Measurements from ENCODE around the gene POLR3H.
A peak's percentile ranks its signal among the peaks of the same experiment; 100 is the strongest.
"Not testable (repeated sequence)": the region's sequence is repeated elsewhere in the genome, so short reads cannot be mapped to it uniquely, and the experiment has no call there.

POLR3H gene

DNA sequence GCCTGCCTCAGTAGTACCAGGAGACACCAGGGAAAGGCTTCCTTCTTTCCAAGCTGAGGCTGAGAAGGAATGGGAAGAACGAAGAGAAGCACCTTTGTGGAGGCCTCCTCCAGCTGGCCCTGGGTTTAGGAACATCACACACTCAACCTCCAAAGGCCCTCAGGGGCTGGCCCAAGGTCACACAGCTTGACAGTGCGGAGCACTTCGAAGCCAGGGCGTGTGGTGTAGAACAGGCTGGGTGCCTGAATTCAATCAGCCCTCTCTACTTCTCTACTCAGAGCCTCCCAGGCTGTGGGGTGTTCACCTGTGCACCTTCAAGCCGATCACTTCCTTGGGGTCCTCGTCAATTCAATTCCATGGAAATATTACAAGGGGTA lies 15.8 kb upstream of the POLR3H start:
- H3K4me1 Mint-ChIP-seq (ENCODE audit: low read depth in 2 of 2), result no peaks in the 10 kb centered on the region

DNA sequence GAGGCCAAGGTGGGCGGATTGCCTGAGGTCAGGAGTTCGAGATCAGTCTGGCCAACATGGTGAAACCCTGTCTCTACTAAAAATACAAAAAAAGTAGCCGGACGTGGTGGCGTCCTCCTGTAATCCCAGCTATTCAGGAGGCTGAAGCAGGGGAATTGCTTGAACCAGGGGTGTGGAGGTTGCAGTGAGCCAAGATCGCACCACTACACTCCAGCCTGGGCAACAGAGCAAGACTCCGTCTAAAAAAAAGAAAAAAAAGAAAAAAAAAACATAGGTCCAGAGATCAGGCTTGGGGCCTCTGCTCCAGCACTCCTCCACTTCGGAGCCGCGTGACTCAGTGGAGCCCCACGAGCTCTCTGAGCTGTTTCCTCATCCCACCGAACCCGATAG lies 14.0 kb upstream of the POLR3H start:
- not testable (repeated sequence) for H3K9me3 Mint-ChIP-seq; H3K27ac Mint-ChIP-seq; H3K36me3 Mint-ChIP-seq (ENCODE audit: insufficient read depth); H3K4me1 Mint-ChIP-seq (ENCODE audit: low read depth in 2 of 2); DNase-seq; H3K4me3 Mint-ChIP-seq; ATAC-seq (replicated peaks)
- peaks cover 23 to 86% of the 10 kb centered on the region in 2 donors for H3K27me3 Mint-ChIP-seq

More for the DNA sequence above, 15.8 kb upstream of the POLR3H start:
- no peak overlapping the region for H3K27ac Mint-ChIP-seq
- H3K4me3 Mint-ChIP-seq, result no peak overlapping the region
- ATAC-seq (replicated peaks) (no peak), DNase-seq (no peak)
- H3K9me3 Mint-ChIP-seq, result no peaks in the 10 kb centered on the region
- H3K36me3 Mint-ChIP-seq (ENCODE audit: insufficient read depth), result no peaks in the 10 kb centered on the region
- peaks cover 23 to 75% of the 10 kb centered on the region in 2 donors for H3K27me3 Mint-ChIP-seq

DNA sequence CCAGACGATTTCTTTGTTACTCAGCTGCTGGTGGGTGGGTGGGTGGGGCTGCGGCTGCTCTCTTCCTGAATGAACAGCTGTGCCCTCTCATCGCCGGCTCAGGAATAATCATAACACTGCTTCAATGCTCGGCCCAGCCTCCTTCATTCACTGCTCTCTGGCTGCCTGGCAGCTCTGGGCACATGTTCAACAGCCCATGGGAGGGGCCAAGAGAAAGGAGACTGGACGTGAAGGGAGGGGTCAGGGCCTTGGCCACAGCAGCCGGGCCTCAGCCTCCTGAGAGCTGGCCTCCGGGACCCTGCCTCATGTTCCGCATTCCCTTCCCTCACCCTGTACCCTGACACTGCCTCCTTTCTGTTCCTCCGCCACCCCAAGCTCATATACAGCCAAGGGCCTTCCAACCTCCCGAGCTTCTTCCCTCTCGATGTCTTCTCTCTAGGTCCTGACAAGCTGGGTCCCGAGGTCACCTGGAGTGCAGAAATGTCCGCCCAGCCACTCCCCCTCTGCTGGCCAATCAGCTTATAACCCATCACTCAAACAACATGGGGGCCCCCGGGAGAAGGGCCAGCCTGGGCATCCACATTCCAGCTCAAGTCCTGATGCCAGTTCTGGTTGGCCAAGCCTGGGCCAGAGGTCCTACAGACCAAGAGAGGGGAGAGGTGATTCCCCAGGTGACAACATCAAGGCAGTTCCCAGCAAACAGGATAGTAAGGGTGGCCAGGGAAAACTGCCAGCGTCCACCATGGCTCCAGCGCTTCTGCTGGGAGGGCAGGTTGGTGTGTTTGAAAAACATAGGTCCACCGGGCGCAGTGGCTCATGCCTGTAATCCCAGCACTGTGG lies 13.4 kb upstream of the POLR3H start:
- DNase-seq, result no peak
- Mint-ChIP-seq H3K27me3 (peaks cover 23 to 87% of the 10 kb centered on the region in 2 donors), H3K4me1 (ENCODE audit: low read depth in 2 of 2) (no peaks in the 10 kb centered on the region), H3K4me3 (no peak overlapping the region), H3K9me3 (no peaks in the 10 kb centered on the region), H3K36me3 (ENCODE audit: insufficient read depth) (no peaks in the 10 kb centered on the region), H3K27ac (no peak overlapping the region)
- no peak for ATAC-seq (replicated peaks)

- DNase-seq (no peak), ATAC-seq (replicated peaks) (no peak)
- Mint-ChIP-seq H3K9me3 (no peaks in the 10 kb centered on the region), H3K27ac (no peak overlapping the region), H3K27me3 (peaks cover 23 to 85% of the 10 kb centered on the region in 2 donors), H3K36me3 (ENCODE audit: insufficient read depth) (no peaks in the 10 kb centered on the region), H3K4me1 (ENCODE audit: low read depth in 2 of 2) (peaks cover 3 to 4% of the 10 kb centered on the region in 2 donors), H3K4me3 (no peak overlapping the region)
Measured at GRCh38 chr22:41556561-41556960, 12.3 kb upstream of the POLR3H start.

DNA sequence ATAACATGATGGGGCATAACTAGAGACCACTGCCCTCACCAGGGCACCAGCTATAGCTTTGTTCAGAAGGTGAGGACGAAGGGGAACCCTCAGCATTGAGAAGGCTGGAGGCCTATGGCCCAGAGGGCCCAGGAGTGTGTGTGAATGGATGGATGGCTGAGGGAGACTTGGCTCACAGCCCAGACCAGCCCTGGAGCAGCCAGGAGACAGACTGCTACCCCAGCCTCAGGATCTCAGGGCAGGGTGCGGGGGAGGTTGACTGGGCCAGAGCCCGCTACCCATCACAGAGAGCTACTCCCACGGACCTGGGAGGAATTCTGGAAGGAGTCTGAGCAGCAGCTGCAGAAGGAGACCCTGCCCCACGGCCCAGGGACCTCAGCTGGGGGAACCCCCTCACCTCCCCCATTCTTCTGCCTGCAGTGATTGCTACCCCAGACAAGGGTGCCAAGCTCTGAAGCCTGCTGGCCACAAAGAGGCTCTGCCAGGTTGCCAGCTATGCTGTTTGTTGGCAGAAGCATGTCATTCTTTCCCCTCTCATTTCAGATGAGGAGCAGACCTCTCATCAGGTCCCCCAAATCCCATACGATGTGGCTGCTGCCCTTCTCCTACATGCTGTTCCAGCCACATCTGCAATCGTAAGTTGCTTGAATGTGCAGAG lies 11.2 kb upstream of the POLR3H start:
- peaks cover 16 to 74% of the 10 kb centered on the region in 2 donors for H3K27me3 Mint-ChIP-seq
- H3K4me3 Mint-ChIP-seq, result no peak overlapping the region
- no peak for DNase-seq
- no peaks in the 10 kb centered on the region for H3K36me3 Mint-ChIP-seq (ENCODE audit: insufficient read depth)
- no peak overlapping the region for H3K27ac Mint-ChIP-seq
- H3K9me3 Mint-ChIP-seq, result no peaks in the 10 kb centered on the region
- no peak for ATAC-seq (replicated peaks)
- H3K4me1 Mint-ChIP-seq (ENCODE audit: low read depth in 2 of 2), result peaks cover 3 to 4% of the 10 kb centered on the region in 2 donors

DNA sequence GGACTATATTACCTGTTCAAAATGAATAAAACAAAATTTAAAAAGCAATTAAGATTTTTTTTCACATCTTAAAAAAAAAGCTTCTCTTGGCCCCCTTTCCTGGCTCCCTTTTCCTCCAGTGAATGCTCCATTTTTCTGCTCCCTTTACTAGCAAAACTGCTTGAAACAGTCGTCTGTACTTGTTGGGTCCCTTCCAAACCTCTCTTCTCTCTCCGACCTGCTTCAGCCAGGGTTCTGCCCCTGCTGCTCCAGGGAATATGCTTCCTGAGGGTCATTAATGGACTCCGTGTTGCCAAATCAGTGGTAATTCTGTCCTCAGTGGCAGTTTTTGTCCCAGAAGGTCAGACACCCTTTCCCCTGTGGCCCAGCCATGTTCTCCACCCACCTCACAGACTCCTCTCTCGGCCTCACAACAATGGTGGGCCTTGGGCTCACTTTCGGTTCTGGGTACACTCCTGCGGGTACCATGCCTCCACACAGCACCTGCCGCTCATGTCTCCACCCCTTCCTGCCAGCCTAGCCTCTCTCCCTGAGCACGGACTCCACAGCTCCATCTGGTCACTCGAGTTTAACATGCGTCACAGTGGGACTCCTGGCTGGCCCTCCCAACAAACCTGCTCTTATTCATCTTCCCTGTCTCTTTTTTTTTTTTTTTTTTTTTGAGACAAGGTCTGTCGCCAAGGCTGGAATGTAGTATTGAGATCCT lies 7.8 kb upstream of the POLR3H start:
- H3K4me3 Mint-ChIP-seq, result no peak overlapping the region
- peaks cover 10 to 45% of the 10 kb centered on the region in 2 donors for H3K27me3 Mint-ChIP-seq
- no peak for ATAC-seq (replicated peaks)
- no peaks in the 10 kb centered on the region for H3K9me3 Mint-ChIP-seq
- DNase-seq, result no peak
- peaks cover 3 to 4% of the 10 kb centered on the region in 2 donors for H3K4me1 Mint-ChIP-seq (ENCODE audit: low read depth in 2 of 2)
- H3K27ac Mint-ChIP-seq, result no peak overlapping the region
- no peaks in the 10 kb centered on the region for H3K36me3 Mint-ChIP-seq (ENCODE audit: insufficient read depth)

DNA sequence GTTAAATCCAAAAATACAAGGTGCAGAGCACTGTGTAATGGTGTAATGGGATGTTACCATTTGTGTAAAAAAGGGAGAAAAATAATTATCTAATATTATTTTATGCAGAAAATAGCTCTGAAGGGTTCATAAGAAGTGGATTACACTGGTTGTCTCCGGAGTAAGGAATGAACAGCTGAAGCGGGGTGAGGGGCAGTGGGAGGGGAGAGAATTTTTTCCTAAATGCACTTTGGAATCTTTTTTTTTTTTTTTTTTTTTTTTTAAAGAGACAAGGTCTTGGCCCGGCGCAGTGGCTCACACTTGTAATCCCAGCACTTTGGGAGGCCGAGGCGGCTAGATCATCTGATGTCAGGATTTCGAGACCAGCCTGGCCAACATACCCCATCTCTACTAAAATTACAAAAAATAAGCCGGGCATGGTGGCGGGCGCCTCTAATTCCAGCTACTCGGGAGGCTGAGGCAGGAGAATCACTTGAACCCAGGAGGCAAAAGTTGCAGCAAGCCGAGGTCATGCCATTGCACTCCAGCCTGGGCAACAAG lies 6.8 kb upstream of the POLR3H start:
- Mint-ChIP-seq H3K27me3 (peaks cover 0 to 35% of the 10 kb centered on the region in 2 donors), H3K4me1 (ENCODE audit: low read depth in 2 of 2) (peaks cover 3 to 4% of the 10 kb centered on the region in 2 donors), H3K4me3 (no peak overlapping the region), H3K36me3 (ENCODE audit: insufficient read depth) (no peaks in the 10 kb centered on the region), H3K27ac (no peak overlapping the region), H3K9me3 (no peaks in the 10 kb centered on the region)
- DNase-seq (no peak), ATAC-seq (replicated peaks) (no peak)

DNA sequence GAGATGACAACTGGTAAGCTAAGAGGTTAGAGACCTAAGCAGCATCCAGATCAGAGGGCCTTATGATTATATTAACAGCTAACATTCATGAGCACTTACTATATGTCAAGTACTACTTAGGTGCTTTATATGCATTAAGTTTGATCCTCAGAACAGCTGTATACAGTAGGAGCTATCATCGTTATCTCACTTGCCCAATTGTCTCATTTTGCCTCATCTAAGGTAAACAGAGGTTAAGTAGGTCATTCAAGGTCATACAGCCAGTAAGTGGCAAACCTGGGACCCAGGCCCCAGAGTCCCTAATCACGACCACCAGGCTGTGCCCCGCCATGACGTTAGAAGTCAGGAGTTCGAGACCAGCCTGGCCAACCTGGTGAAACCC lies 4.6 kb upstream of the POLR3H start:
- H3K4me1 Mint-ChIP-seq (ENCODE audit: low read depth in 2 of 2), result peaks cover 13% of the 10 kb centered on the region in 2 donors
- no peak overlapping the region for H3K4me3 Mint-ChIP-seq
- H3K27me3 Mint-ChIP-seq, result peaks cover 0 to 20% of the 10 kb centered on the region in 2 donors
- H3K27ac Mint-ChIP-seq, result no peak overlapping the region
- DNase-seq (no peak), ATAC-seq (replicated peaks) (no peak)
- no peaks in the 10 kb centered on the region for H3K9me3 Mint-ChIP-seq
- H3K36me3 Mint-ChIP-seq (ENCODE audit: insufficient read depth), result peaks cover 9% of the 10 kb centered on the region

- Mint-ChIP-seq H3K9me3 (no peaks in the 10 kb centered on the region), H3K27ac (peak overlapping the region; percentile 93 to 94), H3K4me1 (ENCODE audit: low read depth in 2 of 2) (peaks cover 27 to 30% of the 10 kb centered on the region in 2 donors), H3K27me3 (no peaks in the 10 kb centered on the region), H3K4me3 (peak overlapping the region; percentile 92 to 95), H3K36me3 (ENCODE audit: insufficient read depth) (peaks cover 22% of the 10 kb centered on the region)
- ATAC-seq (replicated peaks), result peak; percentile 3
- DNase-seq, result no peak
Measured at GRCh38 chr22:41544671-41545476, 604 bp upstream of the POLR3H start.

GRCh38 chr22:41542224-41542623 lies 2.0 kb downstream of the POLR3H start:
- H3K36me3 Mint-ChIP-seq (ENCODE audit: insufficient read depth), result peaks cover 35% of the 10 kb centered on the region
- DNase-seq (no peak), ATAC-seq (replicated peaks) (no peak)
- peak overlapping the region; percentile 0 to 49 for H3K27ac Mint-ChIP-seq
- H3K4me1 Mint-ChIP-seq (ENCODE audit: low read depth in 2 of 2), result peaks cover 27 to 30% of the 10 kb centered on the region in 2 donors
- no peak overlapping the region for H3K4me3 Mint-ChIP-seq
- H3K27me3 Mint-ChIP-seq, result no peaks in the 10 kb centered on the region
- H3K9me3 Mint-ChIP-seq, result no peaks in the 10 kb centered on the region

GRCh38 chr22:41541484-41541883 lies 2.8 kb downstream of the POLR3H start:
- Mint-ChIP-seq H3K4me3 (no peak overlapping the region), H3K9me3 (no peaks in the 10 kb centered on the region), H3K27me3 (no peaks in the 10 kb centered on the region), H3K27ac (peak overlapping the region in 1 of 2 donors; percentile 0), H3K36me3 (ENCODE audit: insufficient read depth) (peaks cover 39% of the 10 kb centered on the region), H3K4me1 (ENCODE audit: low read depth in 2 of 2) (peaks cover 27 to 30% of the 10 kb centered on the region in 2 donors)
- ATAC-seq (replicated peaks) (no peak), DNase-seq (no peak)

- H3K4me1 Mint-ChIP-seq (ENCODE audit: low read depth in 2 of 2), result peaks cover 27 to 30% of the 10 kb centered on the region in 2 donors
Measured at GRCh38 chr22:41540365-41540764, 3.9 kb downstream of the POLR3H start.

GRCh38 chr22:41540006-41540315 lies 4.3 kb downstream of the POLR3H start:
- Mint-ChIP-seq H3K27ac (no peak overlapping the region), H3K9me3 (no peaks in the 10 kb centered on the region), H3K27me3 (no peaks in the 10 kb centered on the region), H3K4me1 (ENCODE audit: low read depth in 2 of 2) (peaks cover 25 to 28% of the 10 kb centered on the region in 2 donors), H3K4me3 (no peak overlapping the region), H3K36me3 (ENCODE audit: insufficient read depth) (peaks cover 45% of the 10 kb centered on the region)
- ATAC-seq (replicated peaks), result no peak
- no peak for DNase-seq

More at GRCh38 chr22:41540365-41540764, 3.9 kb downstream of the POLR3H start:
- Mint-ChIP-seq H3K36me3 (ENCODE audit: insufficient read depth) (peaks cover 41% of the 10 kb centered on the region), H3K27ac (peak overlapping the region in 1 of 2 donors; percentile 47), H3K4me3 (no peak overlapping the region), H3K27me3 (no peaks in the 10 kb centered on the region), H3K9me3 (no peaks in the 10 kb centered on the region)
- ATAC-seq (replicated peaks) (no peak), DNase-seq (no peak)
